HG03457 (cell line): Measurements from ENCODE around the gene DOCK9.

Source experiments
- ATAC-seq: cut with Tn5 transposase; IDR thresholded peaks from one replicate; pipeline ENCODE4 v1.9.1; 2021; ENCODE audit warnings: moderate number of reproducible peaks; ENCODE audit not compliant: unreplicated experiment

DOCK9 gene

GRCh38 chr13:98803111-98803561 lies 174.7 kb downstream of the DOCK9 start:
- no peak for ATAC-seq

- ATAC-seq: no peak
These were observed 175.3 kb downstream of the DOCK9 start for GRCh38 chr13:98802559-98802958.

- no peak for ATAC-seq
These were observed 176.0 kb downstream of the DOCK9 start for GRCh38 chr13:98801626-98802418.

GRCh38 chr13:98800078-98800477 lies 177.8 kb downstream of the DOCK9 start:
- ATAC-seq: no peak

- no peak for ATAC-seq
These were observed 178.8 kb downstream of the DOCK9 start for GRCh38 chr13:98798849-98799645.

GRCh38 chr13:98797456-98797855 lies 180.4 kb downstream of the DOCK9 start:
- no peak for ATAC-seq

GRCh38 chr13:98796798-98797197 lies 181.1 kb downstream of the DOCK9 start:
- no peak for ATAC-seq

- ATAC-seq: no peak
These were observed 181.7 kb downstream of the DOCK9 start for GRCh38 chr13:98796191-98796590.

- no peak for ATAC-seq
These were observed 182.6 kb downstream of the DOCK9 start for GRCh38 chr13:98795220-98795619.

- ATAC-seq: no peak
These were observed 183.4 kb downstream of the DOCK9 start for GRCh38 chr13:98794498-98794897.

GRCh38 chr13:98792785-98793495 lies 184.9 kb downstream of the DOCK9 start:
- ATAC-seq: no peak

- no peak for ATAC-seq
These were observed 185.5 kb downstream of the DOCK9 start for GRCh38 chr13:98792321-98792720.

- ATAC-seq: no peak
These were observed 186.3 kb downstream of the DOCK9 start for GRCh38 chr13:98791611-98792010.

GRCh38 chr13:98787996-98788395 lies 189.9 kb downstream of the DOCK9 start:
- no peak for ATAC-seq

- ATAC-seq: no peak
These were observed 190.7 kb downstream of the DOCK9 start for GRCh38 chr13:98787173-98787572.

GRCh38 chr13:98786023-98786422 lies 191.8 kb downstream of the DOCK9 start:
- ATAC-seq: no peak

GRCh38 chr13:98785405-98785804 lies 192.5 kb downstream of the DOCK9 start:
- no peak for ATAC-seq

GRCh38 chr13:98784666-98785065 lies 193.2 kb downstream of the DOCK9 start:
- no peak for ATAC-seq

GRCh38 chr13:98783856-98784478 lies 193.9 kb downstream of the DOCK9 start:
- ATAC-seq: no peak

- ATAC-seq: no peak
These were observed 195.2 kb downstream of the DOCK9 start for GRCh38 chr13:98782654-98783053.

- no peak for ATAC-seq
These were observed 196.0 kb downstream of the DOCK9 start for GRCh38 chr13:98781905-98782304.
